T-helper 1 cell treated with Interleukin-12 subunit alpha and Interleukin-12 subunit beta and Interleukin-4 antibody, amounts not matched to agents 30 μg/mL and 1 μg/mL, for 36 hours (primary cell): ENCODE data around the gene ABCA1.
"Not testable (repeated sequence)": the region's sequence is repeated elsewhere in the genome, so short reads cannot be mapped to it uniquely, and the experiment has no call there.

Source experiments
- H3K27ac Mint-ChIP-seq: one replicate; pipeline ENCODE4 v1.8.0; 2021; ENCODE audit warnings: mild to moderate bottlenecking, mixed read lengths
- H3K27me3 Mint-ChIP-seq: one replicate; pipeline ENCODE4 v1.8.0; 2021; ENCODE audit warnings: low read depth, mixed read lengths
- H3K36me3 Mint-ChIP-seq: one replicate; pipeline ENCODE4 v1.8.0; 2021; ENCODE audit warnings: low read depth, mixed read lengths
- H3K4me1 Mint-ChIP-seq: one replicate; pipeline ENCODE4 v1.8.0; 2021; ENCODE audit warnings: low read depth, mixed read lengths
- H3K4me3 Mint-ChIP-seq: one replicate; pipeline ENCODE4 v1.8.0; 2021; ENCODE audit warnings: mild to moderate bottlenecking, moderate library complexity, mixed read lengths
- H3K9me3 Mint-ChIP-seq: one replicate; pipeline ENCODE4 v1.8.0; 2021; ENCODE audit warnings: mixed read lengths

The ABCA1 gene, protein sequence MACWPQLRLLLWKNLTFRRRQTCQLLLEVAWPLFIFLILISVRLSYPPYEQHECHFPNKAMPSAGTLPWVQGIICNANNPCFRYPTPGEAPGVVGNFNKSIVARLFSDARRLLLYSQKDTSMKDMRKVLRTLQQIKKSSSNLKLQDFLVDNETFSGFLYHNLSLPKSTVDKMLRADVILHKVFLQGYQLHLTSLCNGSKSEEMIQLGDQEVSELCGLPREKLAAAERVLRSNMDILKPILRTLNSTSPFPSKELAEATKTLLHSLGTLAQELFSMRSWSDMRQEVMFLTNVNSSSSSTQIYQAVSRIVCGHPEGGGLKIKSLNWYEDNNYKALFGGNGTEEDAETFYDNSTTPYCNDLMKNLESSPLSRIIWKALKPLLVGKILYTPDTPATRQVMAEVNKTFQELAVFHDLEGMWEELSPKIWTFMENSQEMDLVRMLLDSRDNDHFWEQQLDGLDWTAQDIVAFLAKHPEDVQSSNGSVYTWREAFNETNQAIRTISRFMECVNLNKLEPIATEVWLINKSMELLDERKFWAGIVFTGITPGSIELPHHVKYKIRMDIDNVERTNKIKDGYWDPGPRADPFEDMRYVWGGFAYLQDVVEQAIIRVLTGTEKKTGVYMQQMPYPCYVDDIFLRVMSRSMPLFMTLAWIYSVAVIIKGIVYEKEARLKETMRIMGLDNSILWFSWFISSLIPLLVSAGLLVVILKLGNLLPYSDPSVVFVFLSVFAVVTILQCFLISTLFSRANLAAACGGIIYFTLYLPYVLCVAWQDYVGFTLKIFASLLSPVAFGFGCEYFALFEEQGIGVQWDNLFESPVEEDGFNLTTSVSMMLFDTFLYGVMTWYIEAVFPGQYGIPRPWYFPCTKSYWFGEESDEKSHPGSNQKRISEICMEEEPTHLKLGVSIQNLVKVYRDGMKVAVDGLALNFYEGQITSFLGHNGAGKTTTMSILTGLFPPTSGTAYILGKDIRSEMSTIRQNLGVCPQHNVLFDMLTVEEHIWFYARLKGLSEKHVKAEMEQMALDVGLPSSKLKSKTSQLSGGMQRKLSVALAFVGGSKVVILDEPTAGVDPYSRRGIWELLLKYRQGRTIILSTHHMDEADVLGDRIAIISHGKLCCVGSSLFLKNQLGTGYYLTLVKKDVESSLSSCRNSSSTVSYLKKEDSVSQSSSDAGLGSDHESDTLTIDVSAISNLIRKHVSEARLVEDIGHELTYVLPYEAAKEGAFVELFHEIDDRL (N-terminal part only)

GRCh38 chr9:104927912-104928740 is at the start of gene ABCA1:
Gene ABCA1 (minus strand): TSS chr9:104928155. CDS start chr9:104903679, 24,476 bp downstream.
- no peaks in the 10 kb centered on the region for H3K9me3 Mint-ChIP-seq
- H3K36me3 Mint-ChIP-seq: no peaks in the 10 kb centered on the region
- H3K4me1 Mint-ChIP-seq: peaks cover 14% of the 10 kb centered on the region
- peak within 1 kb of the TSS; percentile 91 for H3K4me3 Mint-ChIP-seq
- peak within 1 kb of the TSS; percentile 69 for H3K27ac Mint-ChIP-seq
- H3K27me3 Mint-ChIP-seq: peaks cover 19% of the 10 kb centered on the region

DNA sequence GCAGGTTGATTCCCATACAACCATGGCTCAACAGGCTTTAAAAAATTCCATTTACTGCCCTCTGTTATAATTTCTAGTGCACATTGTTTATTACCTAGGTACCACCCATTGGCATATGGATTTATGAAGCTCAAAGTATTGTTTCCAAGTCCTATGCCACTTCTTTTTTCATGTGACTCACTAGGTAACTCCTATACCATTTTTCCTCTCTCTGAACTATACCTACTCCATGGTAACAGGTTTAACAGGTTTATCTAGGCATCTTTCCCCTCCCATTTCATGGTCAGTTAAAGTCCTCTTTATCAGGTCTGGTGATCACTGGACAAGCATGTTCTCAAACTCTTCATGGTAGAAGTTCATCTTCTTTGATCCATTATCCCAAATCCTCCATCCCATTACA is 49.6 kb upstream of the ABCA1 start:
- no peak overlapping the region for H3K27ac Mint-ChIP-seq
- no peaks in the 10 kb centered on the region for H3K9me3 Mint-ChIP-seq
- H3K27me3 Mint-ChIP-seq: peaks cover 11% of the 10 kb centered on the region
- H3K36me3 Mint-ChIP-seq: no peaks in the 10 kb centered on the region
- H3K4me1 Mint-ChIP-seq: peaks cover 11% of the 10 kb centered on the region
- no peak overlapping the region for H3K4me3 Mint-ChIP-seq

- Mint-ChIP-seq H3K36me3 (no peaks in the 10 kb centered on the region), H3K27ac (no peak overlapping the region), H3K27me3 (peaks cover 13% of the 10 kb centered on the region), H3K4me3 (no peak overlapping the region), H3K9me3 (no peaks in the 10 kb centered on the region), H3K4me1 (peaks cover 9% of the 10 kb centered on the region)
Observed at GRCh38 chr9:104977168-104977567, 49.2 kb upstream of the ABCA1 start.

- not testable (repeated sequence) for H3K9me3 Mint-ChIP-seq, H3K27ac Mint-ChIP-seq, H3K4me3 Mint-ChIP-seq, H3K4me1 Mint-ChIP-seq, H3K36me3 Mint-ChIP-seq
- peaks cover 13% of the 10 kb centered on the region for H3K27me3 Mint-ChIP-seq
Observed at GRCh38 chr9:104975966-104976595, 48.1 kb upstream of the ABCA1 start.

GRCh38 chr9:104974053-104974962 is 46.4 kb upstream of the ABCA1 start:
- Mint-ChIP-seq H3K4me1 (peaks cover 2% of the 10 kb centered on the region), H3K27me3 (peaks cover 25% of the 10 kb centered on the region), H3K9me3 (no peaks in the 10 kb centered on the region), H3K4me3 (no peak overlapping the region), H3K27ac (no peak overlapping the region), H3K36me3 (no peaks in the 10 kb centered on the region)

DNA sequence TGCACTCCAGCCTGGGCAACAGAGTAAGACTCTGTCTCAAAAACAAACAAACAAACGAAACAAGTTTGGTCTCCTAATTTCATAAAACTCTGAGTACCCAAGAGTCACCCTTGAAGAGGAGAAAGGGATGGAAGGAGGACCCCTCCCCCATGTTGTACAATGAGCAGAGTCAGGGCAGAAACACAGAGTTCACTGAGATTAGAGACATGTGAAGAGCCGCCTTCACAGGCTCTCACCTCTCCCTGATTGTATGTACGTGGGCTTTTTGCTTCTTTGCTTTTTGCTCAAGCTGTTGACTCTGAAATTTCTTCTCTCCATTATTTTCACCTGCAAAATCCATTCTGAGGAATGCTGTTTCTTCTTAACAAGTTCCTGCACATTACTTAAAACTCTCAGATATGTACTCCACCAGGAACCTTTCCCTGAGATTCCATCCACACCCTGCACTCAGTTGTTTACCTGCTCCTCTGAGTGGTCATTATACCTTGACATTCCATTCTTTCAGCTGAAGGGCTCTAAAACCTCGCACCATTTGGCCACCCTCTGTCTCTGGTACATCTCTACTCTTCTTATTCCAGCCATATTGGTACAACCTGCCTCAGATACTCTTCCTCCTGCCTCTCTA is 44.4 kb upstream of the ABCA1 start:
- H3K4me3 Mint-ChIP-seq: no peak overlapping the region
- no peaks in the 10 kb centered on the region for H3K36me3 Mint-ChIP-seq
- H3K9me3 Mint-ChIP-seq: no peaks in the 10 kb centered on the region
- H3K4me1 Mint-ChIP-seq: peaks cover 14% of the 10 kb centered on the region
- H3K27ac Mint-ChIP-seq: no peak overlapping the region
- peaks cover 29% of the 10 kb centered on the region for H3K27me3 Mint-ChIP-seq

DNA sequence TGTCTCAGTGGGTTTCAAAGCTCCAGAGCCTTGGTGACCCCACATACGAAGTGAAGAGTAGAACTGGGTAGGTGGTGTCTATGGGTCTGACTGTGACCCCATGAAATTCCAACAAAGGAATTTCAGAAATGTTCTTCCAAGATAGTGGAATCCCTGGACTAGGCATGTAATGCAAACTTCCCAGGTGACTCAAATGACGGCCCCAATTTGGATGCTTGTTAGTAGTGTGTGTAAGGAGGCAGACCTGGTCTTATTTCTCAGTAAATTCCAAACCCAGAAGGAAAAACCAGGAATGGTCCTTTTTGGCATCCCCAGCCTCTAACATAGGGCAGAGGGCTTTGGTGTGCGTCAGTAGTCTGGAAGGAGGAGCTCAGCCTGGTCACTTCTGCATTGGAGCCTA is 43.6 kb upstream of the ABCA1 start:
- Mint-ChIP-seq H3K36me3 (no peaks in the 10 kb centered on the region), H3K9me3 (no peaks in the 10 kb centered on the region), H3K4me1 (peaks cover 14% of the 10 kb centered on the region), H3K27ac (no peak overlapping the region), H3K27me3 (peaks cover 29% of the 10 kb centered on the region), H3K4me3 (no peak overlapping the region)

DNA sequence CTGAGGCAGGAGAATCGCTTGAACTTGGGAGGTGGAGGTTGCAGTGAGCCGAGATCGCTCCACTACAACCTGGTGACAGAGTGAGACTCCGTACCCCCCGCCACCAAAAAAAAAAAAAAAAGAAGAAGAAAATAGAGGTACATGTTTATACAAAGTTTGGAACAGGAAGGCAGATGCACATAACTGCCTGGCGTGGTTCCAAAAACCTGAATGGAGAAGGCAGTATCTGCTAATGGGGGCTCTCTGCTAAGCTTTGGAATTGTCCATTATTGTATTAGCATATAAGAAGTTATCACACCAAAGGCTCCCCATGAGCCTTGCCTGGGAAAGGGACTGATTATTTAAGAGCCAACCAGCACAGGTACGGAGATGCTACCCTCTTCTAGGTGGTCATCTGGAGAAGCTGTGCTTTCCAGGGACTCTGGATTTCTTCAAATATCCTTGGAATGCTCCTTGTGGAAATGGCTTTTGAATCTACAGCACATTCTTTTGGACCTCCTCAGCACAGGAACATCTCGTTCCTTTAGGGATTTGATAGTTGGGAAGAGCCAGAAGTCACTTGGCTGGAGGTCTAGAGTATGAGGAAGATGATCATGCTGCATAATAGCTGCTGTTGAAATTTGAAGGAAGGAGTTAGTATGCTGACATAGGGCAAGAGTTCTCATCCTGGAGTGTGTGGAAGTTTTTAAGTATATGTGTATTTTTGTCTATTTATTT is 42.5 kb upstream of the ABCA1 start:
- Mint-ChIP-seq H3K27me3 (peaks cover 29% of the 10 kb centered on the region), H3K9me3 (no peaks in the 10 kb centered on the region)

DNA sequence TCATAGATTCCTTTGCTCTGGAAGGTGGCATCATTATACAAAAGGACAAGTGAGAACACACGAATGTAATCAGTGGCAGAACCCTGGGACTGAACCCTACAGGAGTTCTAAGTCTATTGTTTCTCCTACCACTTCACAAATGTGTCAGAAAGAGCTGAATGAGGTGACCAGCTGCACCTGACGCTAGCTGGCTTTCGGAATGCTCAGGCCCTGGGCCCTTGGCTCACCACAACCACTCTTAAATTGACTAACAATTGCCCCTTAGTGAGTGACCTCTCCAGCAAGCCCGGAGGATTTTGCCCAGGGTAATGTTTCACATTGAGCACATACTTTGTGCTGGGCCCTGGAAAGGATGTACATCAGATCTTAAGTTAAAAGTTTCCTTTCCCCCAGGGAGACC is 41.2 kb upstream of the ABCA1 start:
- H3K4me1 Mint-ChIP-seq: peaks cover 11% of the 10 kb centered on the region
- H3K27me3 Mint-ChIP-seq: peaks cover 22% of the 10 kb centered on the region
- H3K36me3 Mint-ChIP-seq: no peaks in the 10 kb centered on the region
- peak overlapping the region; percentile 95 for H3K4me3 Mint-ChIP-seq
- H3K27ac Mint-ChIP-seq: no peak overlapping the region
- no peaks in the 10 kb centered on the region for H3K9me3 Mint-ChIP-seq

More for the DNA sequence above, 42.5 kb upstream of the ABCA1 start:
- Mint-ChIP-seq H3K4me1 (peaks cover 14% of the 10 kb centered on the region), H3K4me3 (no peak overlapping the region), H3K36me3 (no peaks in the 10 kb centered on the region), H3K27ac (no peak overlapping the region)

- peaks cover 21% of the 10 kb centered on the region for H3K27me3 Mint-ChIP-seq
- H3K9me3 Mint-ChIP-seq: no peaks in the 10 kb centered on the region
- peak overlapping the region; percentile 91 for H3K27ac Mint-ChIP-seq
- H3K4me3 Mint-ChIP-seq: peak overlapping the region; percentile 95
- H3K36me3 Mint-ChIP-seq: no peaks in the 10 kb centered on the region
- peaks cover 11% of the 10 kb centered on the region for H3K4me1 Mint-ChIP-seq
Observed at GRCh38 chr9:104968025-104968982, 40.3 kb upstream of the ABCA1 start.

GRCh38 chr9:104963076-104963475 is 35.1 kb upstream of the ABCA1 start:
- Mint-ChIP-seq H3K27ac (no peak overlapping the region), H3K9me3 (no peaks in the 10 kb centered on the region)

More at GRCh38 chr9:104963076-104963475, 35.1 kb upstream of the ABCA1 start:
- H3K36me3 Mint-ChIP-seq: no peaks in the 10 kb centered on the region
- no peaks in the 10 kb centered on the region for H3K27me3 Mint-ChIP-seq
- peaks cover 36% of the 10 kb centered on the region for H3K4me1 Mint-ChIP-seq
- H3K4me3 Mint-ChIP-seq: no peak overlapping the region
